ENCODE results near the gene HJURP.

DNA sequence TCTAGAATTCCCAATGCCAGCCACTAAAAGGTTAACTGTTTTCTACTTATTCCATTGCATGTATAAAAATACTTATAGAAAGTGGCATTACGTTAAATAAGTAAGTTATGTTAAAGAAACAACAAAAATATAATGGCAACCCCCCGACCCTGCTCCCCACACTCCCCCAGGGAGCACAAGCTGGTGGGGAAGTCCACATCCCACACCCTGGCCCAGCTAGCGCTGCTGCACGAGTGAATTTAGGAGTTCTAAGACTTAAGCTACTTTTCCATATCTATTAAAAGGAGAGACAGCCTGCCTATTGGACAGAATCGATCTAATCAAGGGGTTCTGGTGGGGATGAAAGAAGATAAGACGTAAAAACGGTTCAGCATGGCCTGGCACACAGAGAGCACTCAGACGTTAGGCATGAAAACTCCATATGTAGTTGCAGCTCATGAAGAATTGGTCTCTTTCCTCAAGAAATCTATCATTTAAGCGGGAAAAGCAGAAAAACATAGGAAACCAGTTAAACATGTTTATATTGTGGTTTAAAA lies 16.6 kb downstream of the HJURP start:
- TF ChIP-seq POLR2A (IDR thresholded peaks at IDR 0.05): no peak
- TF ChIP-seq, protein P1, sequence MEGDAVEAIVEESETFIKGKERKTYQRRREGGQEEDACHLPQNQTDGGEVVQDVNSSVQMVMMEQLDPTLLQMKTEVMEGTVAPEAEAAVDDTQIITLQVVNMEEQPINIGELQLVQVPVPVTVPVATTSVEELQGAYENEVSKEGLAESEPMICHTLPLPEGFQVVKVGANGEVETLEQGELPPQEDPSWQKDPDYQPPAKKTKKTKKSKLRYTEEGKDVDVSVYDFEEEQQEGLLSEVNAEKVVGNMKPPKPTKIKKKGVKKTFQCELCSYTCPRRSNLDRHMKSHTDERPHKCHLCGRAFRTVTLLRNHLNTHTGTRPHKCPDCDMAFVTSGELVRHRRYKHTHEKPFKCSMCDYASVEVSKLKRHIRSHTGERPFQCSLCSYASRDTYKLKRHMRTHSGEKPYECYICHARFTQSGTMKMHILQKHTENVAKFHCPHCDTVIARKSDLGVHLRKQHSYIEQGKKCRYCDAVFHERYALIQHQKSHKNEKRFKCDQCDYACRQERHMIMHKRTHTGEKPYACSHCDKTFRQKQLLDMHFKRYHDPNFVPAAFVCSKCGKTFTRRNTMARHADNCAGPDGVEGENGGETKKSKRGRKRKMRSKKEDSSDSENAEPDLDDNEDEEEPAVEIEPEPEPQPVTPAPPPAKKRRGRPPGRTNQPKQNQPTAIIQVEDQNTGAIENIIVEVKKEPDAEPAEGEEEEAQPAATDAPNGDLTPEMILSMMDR (IDR thresholded peaks at IDR 0.05): no peak
